Hepatocyte (in vitro differentiated cells): ENCODE results near the gene SAMD4A. TPM values are rescaled to one million over a fixed set of nuclear protein-coding genes. Genes with fewer than 3 reads are reported as not detected.

Experiments used
- DNase-seq: peaks from one replicate; pipeline ENCODE4 v3.0.0-alpha.2; 2016; ENCODE audit warnings: low spot score
- H2AFZ ChIP-seq: fragments of 200-600 bp; sonication (generic); 2 replicates; pipeline ENCODE4 v1.6.0; 2016; ENCODE audit warnings: antibody characterized with exemption, mild to moderate bottlenecking
- H3K27ac ChIP-seq: fragments of 200-600 bp; sonication (generic); 2 replicates; pipeline ENCODE4 v1.5.1; 2016; ENCODE audit warnings: mild to moderate bottlenecking
- H3K27me3 ChIP-seq: fragments of 200-600 bp; sonication (generic); 2 replicates; pipeline ENCODE4 v1.6.1; 2016
- H3K36me3 ChIP-seq: fragments of 200-600 bp; sonication (generic); replicated peaks from 2 replicates; pipeline ENCODE4 v1.5.1; 2016; ENCODE audit warnings: low read depth; ENCODE audit not compliant: insufficient read depth
- H3K4me1 ChIP-seq: fragments of 200-600 bp; sonication (generic); 2 replicates; pipeline ENCODE4 v1.5.1; 2016; ENCODE audit warnings: mild to moderate bottlenecking, moderate library complexity; ENCODE audit not compliant: insufficient read depth
- H3K4me2 ChIP-seq: fragments of 200-600 bp; sonication (generic); 2 replicates; pipeline ENCODE4 v1.6.0; 2016
- H3K4me3 ChIP-seq: fragments of 200-600 bp; sonication (generic); 2 replicates; pipeline ENCODE4 v1.5.1; 2016; ENCODE audit warnings: mild to moderate bottlenecking
- H3K79me2 ChIP-seq: fragments of 200-600 bp; sonication (generic); 2 replicates; pipeline ENCODE4 v1.6.0; 2017; ENCODE audit warnings: mild to moderate bottlenecking
- H3K9me2 ChIP-seq: fragments of 200-600 bp; sonication (generic); replicated peaks from 2 replicates; pipeline ENCODE4 v1.6.0; 2017; ENCODE audit warnings: mild to moderate bottlenecking; ENCODE audit not compliant: insufficient read depth
- H3K9me3 ChIP-seq: fragments of 200-600 bp; sonication (generic); 2 replicates; pipeline ENCODE4 v1.5.1; 2016; ENCODE audit warnings: low read depth, mild to moderate bottlenecking
- H4K20me1 ChIP-seq: fragments of 200-600 bp; sonication (generic); 2 replicates; pipeline ENCODE4 v1.6.0; 2016; ENCODE audit warnings: mild to moderate bottlenecking; ENCODE audit not compliant: insufficient read depth, poor library complexity, severe bottlenecking
- CTCF ChIP-seq: fragments of 200-600 bp; sonication (generic); IDR thresholded peaks from 2 replicates; pipeline ENCODE4 v1.5.1; 2016; ENCODE audit warnings: antibody characterized with exemption, mild to moderate bottlenecking; ENCODE audit not compliant: poor library complexity
- EZH2 ChIP-seq: fragments of 200-600 bp; sonication (generic); IDR thresholded peaks from 2 replicates; pipeline ENCODE4 v1.6.1; 2016; ENCODE audit warnings: antibody characterized with exemption, mild to moderate bottlenecking, borderline replicate concordance
- EZH2phosphoT487 ChIP-seq: fragments of 200-600 bp; sonication (generic); IDR thresholded peaks from one replicate; pipeline ENCODE4 v1.6.1; 2018; ENCODE audit warnings: antibody characterized with exemption, mild to moderate bottlenecking, low read depth, moderate library complexity; ENCODE audit not compliant: unreplicated experiment, severe bottlenecking
- WGBS: methylation state at CpG from one replicate; pipeline ENCODE4 v1.1.6; 2016; ENCODE audit warnings: low lambda C conversion rate; ENCODE audit errors: missing lambda C conversion rate; 5-methylcytosine and 5-hydroxymethylcytosine counted together
- polyA plus RNA-seq: library from polyadenylated mRNA; unstranded; fragments of >200 nt; fragmentation: Nextera tagmentation; extraction: Ambion mirVana; gene quantifications from 2 replicates; pipeline ENCODE4 v1.2.1, GENCODE V29; 2016
- total RNA-seq: library from RNA; depleted of rRNA; stranded (reverse); fragments of >200 nt; gene quantifications from 2 replicates; pipeline ENCODE4 v1.2.3, GENCODE V29; 2014

The SAMD4A gene
- total and polyA plus RNA-seq, 2 experiments from 2014 or later = 10.5 to 15.7 TPM

GRCh38 chr14:54715239-54715638, 148.3 kb downstream of the SAMD4A start:
- peaks cover 4% of the 10 kb centered on the region for H3K79me2 ChIP-seq
- no peak overlapping the region for H3K27ac ChIP-seq
- DNase-seq = no peak
- H3K27me3 ChIP-seq = no peaks in the 10 kb centered on the region
- no peak overlapping the region for H3K4me2 ChIP-seq
- H3K36me3 ChIP-seq = no peaks in the 10 kb centered on the region
- H3K4me1 ChIP-seq = no peaks in the 10 kb centered on the region
- WGBS = 65% methylated on average over 4 of the region's 4 CpGs
- no peaks in the 10 kb centered on the region for H4K20me1 ChIP-seq
- no peaks in the 10 kb centered on the region for H3K9me2 ChIP-seq
- H3K9me3 ChIP-seq = no peaks in the 10 kb centered on the region
- H2AFZ ChIP-seq = no peak overlapping the region
- H3K4me3 ChIP-seq = no peak overlapping the region
- TF ChIP-seq EZH2 (no peak), EZH2phosphoT487 (no peak), CTCF (no peak)

- Histone ChIP-seq H3K4me2 (no peak overlapping the region), H3K79me2 (peaks cover 5% of the 10 kb centered on the region), H3K9me2 (no peaks in the 10 kb centered on the region), H3K4me3 (no peak overlapping the region), H4K20me1 (no peaks in the 10 kb centered on the region), H3K9me3 (no peaks in the 10 kb centered on the region), H2AFZ (no peak overlapping the region), H3K27ac (no peak overlapping the region), H3K36me3 (no peaks in the 10 kb centered on the region), H3K27me3 (no peaks in the 10 kb centered on the region), H3K4me1 (no peaks in the 10 kb centered on the region)
- TF ChIP-seq CTCF = no peak
- TF ChIP-seq EZH2 = no peak
- TF ChIP-seq EZH2phosphoT487 = no peak
- WGBS = 77% methylated on average over 1 of the region's 1 CpG
- DNase-seq = no peak
These were observed 148.9 kb downstream of the SAMD4A start for GRCh38 chr14:54715811-54716210.

GRCh38 chr14:54716862-54717261, 149.9 kb downstream of the SAMD4A start:
- Histone ChIP-seq H2AFZ (no peak overlapping the region), H3K4me3 (no peak overlapping the region), H4K20me1 (no peaks in the 10 kb centered on the region), H3K9me2 (no peaks in the 10 kb centered on the region), H3K27ac (no peak overlapping the region), H3K9me3 (no peaks in the 10 kb centered on the region), H3K79me2 (peaks cover 9% of the 10 kb centered on the region), H3K4me2 (no peak overlapping the region), H3K36me3 (no peaks in the 10 kb centered on the region), H3K4me1 (no peaks in the 10 kb centered on the region), H3K27me3 (no peaks in the 10 kb centered on the region)
- TF ChIP-seq CTCF (no peak), EZH2phosphoT487 (no peak), EZH2 (no peak)
- 98% methylated on average over 3 of the region's 3 CpGs for WGBS
- no peak for DNase-seq

- no peaks in the 10 kb centered on the region for H4K20me1 ChIP-seq
- no peak overlapping the region for H3K4me2 ChIP-seq
- H3K27ac ChIP-seq = peak overlapping the region; percentile 12
- no peaks in the 10 kb centered on the region for H3K27me3 ChIP-seq
- no peak for DNase-seq
- no peaks in the 10 kb centered on the region for H3K9me3 ChIP-seq
- no peaks in the 10 kb centered on the region for H3K9me2 ChIP-seq
- H3K4me1 ChIP-seq = no peaks in the 10 kb centered on the region
- WGBS = 66% methylated on average over 3 of the region's 3 CpGs
- no peak overlapping the region for H2AFZ ChIP-seq
- peaks cover 9% of the 10 kb centered on the region for H3K79me2 ChIP-seq
- no peak overlapping the region for H3K4me3 ChIP-seq
- H3K36me3 ChIP-seq = no peaks in the 10 kb centered on the region
- TF ChIP-seq EZH2phosphoT487 (no peak), CTCF (no peak)
These were observed 151.1 kb downstream of the SAMD4A start for GRCh38 chr14:54718046-54718445.
